ENCODE data around the gene POLR2I.

- TF ChIP-seq, protein P1, sequence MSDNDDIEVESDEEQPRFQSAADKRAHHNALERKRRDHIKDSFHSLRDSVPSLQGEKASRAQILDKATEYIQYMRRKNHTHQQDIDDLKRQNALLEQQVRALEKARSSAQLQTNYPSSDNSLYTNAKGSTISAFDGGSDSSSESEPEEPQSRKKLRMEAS (IDR thresholded peaks at IDR 0.05; ENCODE audit: insufficient read depth, insufficient read length): no peak
- TF ChIP-seq, protein P2, sequence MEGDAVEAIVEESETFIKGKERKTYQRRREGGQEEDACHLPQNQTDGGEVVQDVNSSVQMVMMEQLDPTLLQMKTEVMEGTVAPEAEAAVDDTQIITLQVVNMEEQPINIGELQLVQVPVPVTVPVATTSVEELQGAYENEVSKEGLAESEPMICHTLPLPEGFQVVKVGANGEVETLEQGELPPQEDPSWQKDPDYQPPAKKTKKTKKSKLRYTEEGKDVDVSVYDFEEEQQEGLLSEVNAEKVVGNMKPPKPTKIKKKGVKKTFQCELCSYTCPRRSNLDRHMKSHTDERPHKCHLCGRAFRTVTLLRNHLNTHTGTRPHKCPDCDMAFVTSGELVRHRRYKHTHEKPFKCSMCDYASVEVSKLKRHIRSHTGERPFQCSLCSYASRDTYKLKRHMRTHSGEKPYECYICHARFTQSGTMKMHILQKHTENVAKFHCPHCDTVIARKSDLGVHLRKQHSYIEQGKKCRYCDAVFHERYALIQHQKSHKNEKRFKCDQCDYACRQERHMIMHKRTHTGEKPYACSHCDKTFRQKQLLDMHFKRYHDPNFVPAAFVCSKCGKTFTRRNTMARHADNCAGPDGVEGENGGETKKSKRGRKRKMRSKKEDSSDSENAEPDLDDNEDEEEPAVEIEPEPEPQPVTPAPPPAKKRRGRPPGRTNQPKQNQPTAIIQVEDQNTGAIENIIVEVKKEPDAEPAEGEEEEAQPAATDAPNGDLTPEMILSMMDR (IDR thresholded peaks at IDR 0.05; ENCODE audit: extremely low read depth in 1 of 2, insufficient read depth in 1 of 2, low read depth in 1 of 2, low read length in 2 of 2): no peak
- TF ChIP-seq POLR2A (IDR thresholded peaks at IDR 0.05; ENCODE audit: low read depth, low read length) (no peak), EZH2 (IDR thresholded peaks at IDR 0.05; ENCODE audit: borderline replicate concordance, low read depth, low read length, severe bottlenecking) (no peak), MYC (IDR thresholded peaks at IDR 0.05; ENCODE audit: low read depth, low read length) (no peak), JUN (IDR thresholded peaks at IDR 0.05; ENCODE audit: borderline replicate concordance, insufficient read depth, insufficient read length, low read depth) (no peak)
Observed at GRCh38 chr19:36072081-36072480, 42.6 kb downstream of the POLR2I start.
